HG02938 (cell line): ENCODE measurements around the gene RAC3.

Experiments
- ATAC-seq: cut with Tn5 transposase; IDR thresholded peaks from one replicate; pipeline ENCODE4 v1.9.1; 2021; ENCODE audit warnings: mild to moderate bottlenecking, moderate library complexity; ENCODE audit not compliant: unreplicated experiment

Gene RAC3

GRCh38 chr17:82065193-82065637, 33.7 kb downstream of the RAC3 start:
- ATAC-seq = no peak

- no peak for ATAC-seq
Observed at GRCh38 chr17:82065638-82066303, 34.3 kb downstream of the RAC3 start, which contains the start of gene DUS1L. Gene DUS1L (minus strand): TSS chr17:82065804. CDS start chr17:82065059, 745 bp downstream.

GRCh38 chr17:82070611-82071010, 39.1 kb downstream of the RAC3 start:
- no peak for ATAC-seq

- no peak for ATAC-seq
Observed at GRCh38 chr17:82072827-82073226, 41.3 kb downstream of the RAC3 start.

- no peak for ATAC-seq
Observed at GRCh38 chr17:82073446-82073845, 42.0 kb downstream of the RAC3 start.

GRCh38 chr17:82076018-82076784, 44.7 kb downstream of the RAC3 start:
- no peak for ATAC-seq

- ATAC-seq = no peak
Observed at GRCh38 chr17:82076785-82077591, 45.5 kb downstream of the RAC3 start.

GRCh38 chr17:82077617-82078358, 46.3 kb downstream of the RAC3 start:
- no peak for ATAC-seq

GRCh38 chr17:82078433-82078832, 47.0 kb downstream of the RAC3 start:
- ATAC-seq = no peak

- no peak for ATAC-seq
Observed at GRCh38 chr17:82079001-82079677, 47.7 kb downstream of the RAC3 start.

- no peak for ATAC-seq
Observed at GRCh38 chr17:82080048-82080788, 48.7 kb downstream of the RAC3 start.

GRCh38 chr17:82080789-82081464, 49.4 kb downstream of the RAC3 start:
- no peak for ATAC-seq

- ATAC-seq = no peak
Observed at GRCh38 chr17:82081546-82081945, 50.1 kb downstream of the RAC3 start.

GRCh38 chr17:82081966-82082365, 50.5 kb downstream of the RAC3 start:
- ATAC-seq = no peak

- no peak for ATAC-seq
Observed at GRCh38 chr17:82082456-82082855, 51.0 kb downstream of the RAC3 start.

- no peak for ATAC-seq
Observed at GRCh38 chr17:82083009-82083408, 51.5 kb downstream of the RAC3 start.
